ENCODE data around the gene EPN1. TPM values are rescaled to one million over a fixed set of nuclear protein-coding genes. Genes with fewer than 3 reads are reported as not detected.

EPN1 gene
- polyA plus RNA-seq, 1 of the 3 experiments (the other 2 are of a cell fraction) = 134 TPM

- H3K79me2 ChIP-seq (ENCODE audit: insufficient read depth) = peaks cover 91% of the 10 kb centered on the region
- H3K9ac ChIP-seq = peak overlapping the region; percentile 87
- peak overlapping the region; percentile 97 for H3K4me2 ChIP-seq
- H3K4me3 ChIP-seq (ENCODE audit: low read depth in 2 of 2, low read length in 1 of 2) = peak overlapping the region; percentile 74 to 96
- ChIA-PET CTCF (interaction anchor here (1.0 kb wide), 1 partner anchor 22 kb away, joined by 4 read pairs; no protein-coding TSS in a partner anchor), POLR2A (no interaction called here)
- H3K36me3 ChIP-seq (replicated peaks in 1 of 2; ENCODE audit: control insufficient read depth in 1 of 2, insufficient read depth in 2 of 2, low read length in 1 of 2) = peaks cover 21 to 42% of the 10 kb centered on the region in 2 experiments
- H3F3A ChIP-seq (replicated peaks; ENCODE audit: insufficient read depth) = peaks cover 32% of the 10 kb centered on the region
- H2AFZ ChIP-seq (ENCODE audit: low read depth) = no peak overlapping the region
- H3K27me3 ChIP-seq (ENCODE audit: insufficient read depth) = no peaks in the 10 kb centered on the region
- H3K9me3 ChIP-seq = no peaks in the 10 kb centered on the region
- TF ChIP-seq TAF1 (IDR thresholded peaks at IDR 0.05; ENCODE audit: borderline replicate concordance, low read depth, low read length) = no peak
- no peak for TF ChIP-seq IRF3 (IDR thresholded peaks at IDR 0.05; ENCODE audit: low read depth, low read length)
- TF ChIP-seq YY1 (IDR thresholded peaks at IDR 0.05; ENCODE audit: low read depth) = no peak
- TF ChIP-seq CTCF (IDR thresholded peaks at IDR 0.05) = no peak
- TF ChIP-seq EZH2phosphoT487 (IDR thresholded peaks at IDR 0.05; ENCODE audit: borderline replicate concordance, low read depth) = no peak
- no peak for TF ChIP-seq TCF12 (IDR thresholded peaks at IDR 0.05)
- no peak for TF ChIP-seq FOXJ3 (CRISPR knock-in tag; IDR thresholded peaks at IDR 0.05)
- TF ChIP-seq CHD2 (IDR thresholded peaks at IDR 0.05; ENCODE audit: low read length, partially characterized antibody) = no peak
- TF ChIP-seq EP300 (IDR thresholded peaks at IDR 0.05; ENCODE audit: borderline replicate concordance in 1 of 2, low read depth in 1 of 2, low read length in 1 of 2) = no peak
- no peak for TF ChIP-seq GABPA (IDR thresholded peaks at IDR 0.05; ENCODE audit: low read depth)
- no peak for DNase-seq
- H4K20me1 ChIP-seq (ENCODE audit: insufficient read depth) = peaks cover 78% of the 10 kb centered on the region
- H3K4me1 ChIP-seq (ENCODE audit: control insufficient read depth in 1 of 2, insufficient read depth in 2 of 2, low read depth in 1 of 2, low read length in 1 of 2) = peaks cover 7 to 28% of the 10 kb centered on the region in 2 experiments; a peak in 3 of 4 replicates
- peak overlapping the region; percentile 74 to 84; a peak in 3 of 4 replicates for H3K27ac ChIP-seq (ENCODE audit: low read depth in 2 of 2, low read length in 1 of 2)
- 13% methylated on average over 16 of the region's 16 CpGs for WGBS (ENCODE audit: low lambda C conversion rate)
- no peaks in the 10 kb centered on the region for H3K9me2 ChIP-seq
These were observed 782 bp downstream of the EPN1 start for GRCh38 chr19:55675661-55676354.

- H3K27ac ChIP-seq (ENCODE audit: low read depth in 2 of 2, low read length in 1 of 2) = no peak overlapping the region
These were observed 1.4 kb downstream of the EPN1 start for GRCh38 chr19:55676383-55676782.

More at GRCh38 chr19:55676383-55676782, 1.4 kb downstream of the EPN1 start:
- peaks cover 27 to 47% of the 10 kb centered on the region in 2 experiments for H3K36me3 ChIP-seq (replicated peaks in 1 of 2; ENCODE audit: control insufficient read depth in 1 of 2, insufficient read depth in 2 of 2, low read length in 1 of 2)
- 68% methylated on average over 5 of the region's 5 CpGs for WGBS (ENCODE audit: low lambda C conversion rate)
- H3F3A ChIP-seq (replicated peaks; ENCODE audit: insufficient read depth) = peaks cover 28% of the 10 kb centered on the region
- no peaks in the 10 kb centered on the region for H3K9me3 ChIP-seq
- TF ChIP-seq FOSL2 (IDR thresholded peaks at IDR 0.05; ENCODE audit: borderline replicate concordance, low read depth) = no peak
- TF ChIP-seq EP300 (IDR thresholded peaks at IDR 0.05; ENCODE audit: borderline replicate concordance in 1 of 2, low read depth in 1 of 2, low read length in 1 of 2) = no peak
- peak; percentile 47; the same call in 1 of the 2 replicates for TF ChIP-seq NFIC (IDR thresholded peaks at IDR 0.05; ENCODE audit: borderline replicate concordance)
- TF ChIP-seq CTCF (IDR thresholded peaks at IDR 0.05) = peak; percentile 29
- TF ChIP-seq FOXJ3 (CRISPR knock-in tag; IDR thresholded peaks at IDR 0.05) = no peak
- ChIA-PET CTCF (interaction anchor here (1.0 kb wide), 1 partner anchor 22 kb away, joined by 4 read pairs; no protein-coding TSS in a partner anchor), POLR2A (no interaction called here)
- peaks cover 7 to 28% of the 10 kb centered on the region in 2 experiments; a peak in 3 of 4 replicates for H3K4me1 ChIP-seq (ENCODE audit: control insufficient read depth in 1 of 2, insufficient read depth in 2 of 2, low read depth in 1 of 2, low read length in 1 of 2)
- peaks cover 78% of the 10 kb centered on the region for H4K20me1 ChIP-seq (ENCODE audit: insufficient read depth)
- peaks cover 92% of the 10 kb centered on the region for H3K79me2 ChIP-seq (ENCODE audit: insufficient read depth)
- no peak overlapping the region for H2AFZ ChIP-seq (ENCODE audit: low read depth)
- peak overlapping the region; percentile 87 for H3K9ac ChIP-seq
- H3K4me3 ChIP-seq (ENCODE audit: low read depth in 2 of 2, low read length in 1 of 2) = peak overlapping the region; percentile 74 to 96
- H3K27me3 ChIP-seq (ENCODE audit: insufficient read depth) = no peaks in the 10 kb centered on the region
- H3K9me2 ChIP-seq = no peaks in the 10 kb centered on the region
- no peak for DNase-seq
- peak overlapping the region; percentile 97 for H3K4me2 ChIP-seq

All from SK-N-SH (cell line).